ENCODE measurements around the gene NUDC.
"Not testable (repeated sequence)": the region's sequence is repeated elsewhere in the genome, so short reads cannot be mapped to it uniquely, and the experiment has no call there.

Gene NUDC

GRCh38 chr1:26912147-26912490, 9.4 kb upstream of the NUDC start:
- no peak for DNase-seq

GRCh38 chr1:26913389-26913753, 8.2 kb upstream of the NUDC start:
- no peak for DNase-seq

- DNase-seq, result no peak
Measured at GRCh38 chr1:26913754-26914619, 7.6 kb upstream of the NUDC start, which contains the start of gene NR0B2. Gene NR0B2, minus strand, starts transcription at chr1:26913975. Its CDS starts 35 bp downstream, at chr1:26913940.

GRCh38 chr1:26915204-26915842, 6.2 kb upstream of the NUDC start:
- no peak for DNase-seq

GRCh38 chr1:26921126-26921539, 410 bp upstream of the NUDC start:
- DNase-seq, result no peak

- no peak for DNase-seq
Measured at GRCh38 chr1:26922431-26922729, 837 bp downstream of the NUDC start.

GRCh38 chr1:26922901-26923300, 1.4 kb downstream of the NUDC start:
- no peak for DNase-seq

GRCh38 chr1:26923711-26924110, 2.2 kb downstream of the NUDC start:
- no peak for DNase-seq

- DNase-seq, result no peak
Measured at GRCh38 chr1:26932531-26932930, 11.0 kb downstream of the NUDC start.

- DNase-seq, result no peak
Measured at GRCh38 chr1:26936823-26937222, 15.3 kb downstream of the NUDC start.

- DNase-seq, result no peak
Measured at GRCh38 chr1:26938004-26938658, 16.6 kb downstream of the NUDC start.

GRCh38 chr1:26938659-26939025, 17.1 kb downstream of the NUDC start:
- no peak for DNase-seq

GRCh38 chr1:26941311-26941710, 19.8 kb downstream of the NUDC start:
- DNase-seq, result no peak

GRCh38 chr1:26942656-26943055, 21.1 kb downstream of the NUDC start:
- no peak for DNase-seq

- no peak for DNase-seq
Measured at GRCh38 chr1:26945138-26945537, 23.6 kb downstream of the NUDC start.

GRCh38 chr1:26945728-26946127, 24.2 kb downstream of the NUDC start:
- no peak for DNase-seq

- no peak for DNase-seq
Measured at GRCh38 chr1:26946270-26946669, 24.7 kb downstream of the NUDC start.

- DNase-seq, result not testable (repeated sequence)
Measured at GRCh38 chr1:26948725-26949057, 27.1 kb downstream of the NUDC start.

GRCh38 chr1:26949266-26949925, 27.9 kb downstream of the NUDC start:
- DNase-seq, result no peak

GRCh38 chr1:26949926-26950319, 28.4 kb downstream of the NUDC start:
- DNase-seq, result no peak

- DNase-seq, result no peak
Measured at GRCh38 chr1:26950602-26951001, 29.1 kb downstream of the NUDC start.

- no peak for DNase-seq
Measured at GRCh38 chr1:26951216-26951615, 29.7 kb downstream of the NUDC start.

GRCh38 chr1:26951821-26952497, 30.4 kb downstream of the NUDC start:
- no peak for DNase-seq
